ENCODE results near the gene IGSF21. TPM values are rescaled to one million over a fixed set of nuclear protein-coding genes. Genes with fewer than 3 reads are reported as not detected.

IGSF21 gene
- total and polyA plus RNA-seq, 2 experiments from 2014 or later: not detected

DNA sequence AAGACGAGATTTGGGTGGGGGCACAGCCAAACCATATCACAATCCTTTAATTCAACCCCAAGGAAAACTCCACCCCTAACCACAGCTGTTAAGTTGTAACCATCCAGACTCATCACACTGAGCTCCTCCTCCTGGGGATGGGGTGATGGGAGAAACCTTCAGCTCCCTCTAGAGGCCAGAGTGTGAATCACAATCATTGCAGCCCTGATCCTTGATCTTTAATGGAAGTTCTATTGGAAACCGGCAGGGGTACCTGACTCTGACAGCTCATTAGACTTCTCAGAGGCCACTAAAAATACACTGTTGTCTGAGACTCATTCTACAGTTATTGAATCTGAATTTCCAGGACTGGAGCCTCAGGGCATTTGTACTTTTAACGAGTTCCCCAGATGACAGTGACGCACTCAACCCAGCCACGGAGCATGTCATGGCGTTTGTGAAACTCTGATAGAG lies 127.2 kb downstream of the IGSF21 start:
- no peaks in the 10 kb centered on the region for H3K36me3 ChIP-seq (replicated peaks; ENCODE audit: insufficient read depth, low read depth)
- 66% methylated on average over 6 of the region's 6 CpGs for WGBS (ENCODE audit: low lambda C conversion rate, missing lambda C conversion rate)
- DNase-seq (ENCODE audit: low spot score): peak; percentile 64

DNA sequence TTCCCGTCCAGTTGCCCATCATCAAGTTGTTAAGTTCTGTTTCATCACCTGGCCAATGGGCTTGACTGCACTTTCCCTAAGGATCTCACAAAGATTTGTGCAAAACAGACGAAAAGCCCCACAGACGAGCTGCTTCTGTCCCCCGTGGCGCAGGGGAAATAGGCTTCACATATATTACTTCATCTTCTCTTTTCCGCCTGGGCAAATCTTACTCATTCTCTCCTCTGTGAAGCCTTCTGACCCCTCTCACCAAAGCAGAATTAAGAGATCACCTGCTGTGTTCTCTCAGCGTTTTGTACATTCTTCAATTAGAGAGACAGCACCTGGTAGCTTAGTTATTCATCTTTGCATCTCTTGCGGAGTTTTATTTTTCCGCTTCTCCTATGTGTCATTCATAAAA lies 129.8 kb downstream of the IGSF21 start:
- H2AFZ ChIP-seq: no peak overlapping the region
- no peak overlapping the region for H3K27ac ChIP-seq
- H3K4me1 ChIP-seq (ENCODE audit: insufficient read depth): no peaks in the 10 kb centered on the region
- no peak overlapping the region for H3K4me2 ChIP-seq
- H3K36me3 ChIP-seq (replicated peaks; ENCODE audit: insufficient read depth, low read depth): no peaks in the 10 kb centered on the region
- H4K20me1 ChIP-seq (ENCODE audit: insufficient read depth, poor library complexity, severe bottlenecking): no peaks in the 10 kb centered on the region
- 76% methylated on average over 9 of the region's 9 CpGs for WGBS (ENCODE audit: low lambda C conversion rate, missing lambda C conversion rate)
- peaks cover 16% of the 10 kb centered on the region for H3K27me3 ChIP-seq
- no peaks in the 10 kb centered on the region for H3K79me2 ChIP-seq
- H3K9me2 ChIP-seq (replicated peaks; ENCODE audit: insufficient read depth): no peaks in the 10 kb centered on the region
- no peaks in the 10 kb centered on the region for H3K9me3 ChIP-seq (ENCODE audit: low read depth)
- H3K4me3 ChIP-seq: no peak overlapping the region
- TF ChIP-seq EZH2 (IDR thresholded peaks at IDR 0.05; ENCODE audit: borderline replicate concordance) (no peak), EZH2phosphoT487 (IDR thresholded peaks at IDR 0.05; ENCODE audit: low read depth, severe bottlenecking, unreplicated experiment) (no peak)
- TF ChIP-seq, protein P1, sequence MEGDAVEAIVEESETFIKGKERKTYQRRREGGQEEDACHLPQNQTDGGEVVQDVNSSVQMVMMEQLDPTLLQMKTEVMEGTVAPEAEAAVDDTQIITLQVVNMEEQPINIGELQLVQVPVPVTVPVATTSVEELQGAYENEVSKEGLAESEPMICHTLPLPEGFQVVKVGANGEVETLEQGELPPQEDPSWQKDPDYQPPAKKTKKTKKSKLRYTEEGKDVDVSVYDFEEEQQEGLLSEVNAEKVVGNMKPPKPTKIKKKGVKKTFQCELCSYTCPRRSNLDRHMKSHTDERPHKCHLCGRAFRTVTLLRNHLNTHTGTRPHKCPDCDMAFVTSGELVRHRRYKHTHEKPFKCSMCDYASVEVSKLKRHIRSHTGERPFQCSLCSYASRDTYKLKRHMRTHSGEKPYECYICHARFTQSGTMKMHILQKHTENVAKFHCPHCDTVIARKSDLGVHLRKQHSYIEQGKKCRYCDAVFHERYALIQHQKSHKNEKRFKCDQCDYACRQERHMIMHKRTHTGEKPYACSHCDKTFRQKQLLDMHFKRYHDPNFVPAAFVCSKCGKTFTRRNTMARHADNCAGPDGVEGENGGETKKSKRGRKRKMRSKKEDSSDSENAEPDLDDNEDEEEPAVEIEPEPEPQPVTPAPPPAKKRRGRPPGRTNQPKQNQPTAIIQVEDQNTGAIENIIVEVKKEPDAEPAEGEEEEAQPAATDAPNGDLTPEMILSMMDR (IDR thresholded peaks at IDR 0.05; ENCODE audit: poor library complexity): no peak
- no peak for DNase-seq (ENCODE audit: low spot score)

More for the DNA sequence above, 127.2 kb downstream of the IGSF21 start:
- no peak for TF ChIP-seq EZH2phosphoT487 (IDR thresholded peaks at IDR 0.05; ENCODE audit: low read depth, severe bottlenecking, unreplicated experiment)
- TF ChIP-seq, protein P1 (IDR thresholded peaks at IDR 0.05; ENCODE audit: poor library complexity): peak; percentile 65
- Histone ChIP-seq H3K9me2 (replicated peaks; ENCODE audit: insufficient read depth) (no peaks in the 10 kb centered on the region), H3K4me2 (no peak overlapping the region), H4K20me1 (ENCODE audit: insufficient read depth, poor library complexity, severe bottlenecking) (no peaks in the 10 kb centered on the region), H3K79me2 (no peaks in the 10 kb centered on the region), H3K27ac (no peak overlapping the region), H3K9me3 (ENCODE audit: low read depth) (no peaks in the 10 kb centered on the region), H2AFZ (no peak overlapping the region), H3K27me3 (peaks cover 22% of the 10 kb centered on the region), H3K4me1 (ENCODE audit: insufficient read depth) (no peaks in the 10 kb centered on the region), H3K4me3 (no peak overlapping the region)

DNA sequence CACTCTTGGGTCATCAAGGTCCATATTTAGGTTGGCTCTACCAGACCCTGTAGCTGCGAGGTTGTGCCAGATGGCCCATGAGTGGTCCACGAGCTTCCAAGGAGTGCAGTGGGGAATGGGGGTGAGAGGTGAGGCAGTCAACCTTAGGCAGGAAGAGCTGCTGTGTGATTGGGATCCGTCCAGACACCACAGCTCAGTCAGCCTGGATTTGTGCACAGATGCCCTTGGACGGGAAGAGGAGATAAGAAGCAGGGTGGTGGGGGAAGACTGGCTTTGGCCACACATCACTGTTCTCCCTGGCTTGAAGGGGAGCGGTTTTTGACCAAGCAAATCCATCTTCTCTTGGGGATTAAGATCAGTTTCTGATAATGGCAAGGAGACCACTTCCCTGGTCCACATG lies 130.6 kb downstream of the IGSF21 start:
- no peaks in the 10 kb centered on the region for H3K4me1 ChIP-seq (ENCODE audit: insufficient read depth)
- peaks cover 16% of the 10 kb centered on the region for H3K27me3 ChIP-seq
- no peaks in the 10 kb centered on the region for H3K9me2 ChIP-seq (replicated peaks; ENCODE audit: insufficient read depth)
- no peak overlapping the region for H3K4me3 ChIP-seq
- H3K4me2 ChIP-seq: no peak overlapping the region
- TF ChIP-seq EZH2phosphoT487 (IDR thresholded peaks at IDR 0.05; ENCODE audit: low read depth, severe bottlenecking, unreplicated experiment) (no peak), EZH2 (IDR thresholded peaks at IDR 0.05; ENCODE audit: borderline replicate concordance) (no peak)
- TF ChIP-seq, protein P1 (IDR thresholded peaks at IDR 0.05; ENCODE audit: poor library complexity): no peak
- no peaks in the 10 kb centered on the region for H4K20me1 ChIP-seq (ENCODE audit: insufficient read depth, poor library complexity, severe bottlenecking)
- DNase-seq (ENCODE audit: low spot score): no peak
- H3K79me2 ChIP-seq: no peaks in the 10 kb centered on the region
- no peak overlapping the region for H2AFZ ChIP-seq
- no peaks in the 10 kb centered on the region for H3K36me3 ChIP-seq (replicated peaks; ENCODE audit: insufficient read depth, low read depth)
- H3K27ac ChIP-seq: no peak overlapping the region
- no peaks in the 10 kb centered on the region for H3K9me3 ChIP-seq (ENCODE audit: low read depth)
- 63% methylated on average over 4 of the region's 5 CpGs for WGBS (ENCODE audit: low lambda C conversion rate, missing lambda C conversion rate)

DNA sequence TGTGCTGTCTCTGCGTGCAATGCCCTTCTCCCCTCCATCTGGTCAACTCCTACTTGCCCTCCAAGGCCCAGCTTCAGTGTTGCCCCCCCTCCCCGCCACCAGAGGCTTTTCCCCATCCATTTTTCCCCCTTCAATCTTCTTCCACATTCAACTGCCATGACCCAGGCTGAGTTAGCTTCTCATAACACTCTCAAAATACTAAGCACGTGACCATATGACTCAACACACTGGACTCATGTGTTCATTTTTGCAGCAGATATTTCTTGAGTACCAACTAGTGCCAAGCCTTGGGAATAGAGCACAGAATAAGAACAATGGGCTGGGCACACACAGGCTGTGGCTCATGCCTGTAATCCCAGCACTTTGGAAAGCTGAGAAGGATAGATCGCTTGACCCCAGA lies 132.1 kb downstream of the IGSF21 start:
- H3K4me1 ChIP-seq (ENCODE audit: insufficient read depth): no peaks in the 10 kb centered on the region
- WGBS (ENCODE audit: low lambda C conversion rate, missing lambda C conversion rate): 87% methylated on average over 4 of the region's 4 CpGs

More for the DNA sequence above, 132.1 kb downstream of the IGSF21 start:
- Histone ChIP-seq H3K79me2 (no peaks in the 10 kb centered on the region), H3K27ac (no peak overlapping the region), H4K20me1 (ENCODE audit: insufficient read depth, poor library complexity, severe bottlenecking) (no peaks in the 10 kb centered on the region), H3K9me2 (replicated peaks; ENCODE audit: insufficient read depth) (no peaks in the 10 kb centered on the region), H3K9me3 (ENCODE audit: low read depth) (no peaks in the 10 kb centered on the region), H3K36me3 (replicated peaks; ENCODE audit: insufficient read depth, low read depth) (no peaks in the 10 kb centered on the region), H3K4me3 (no peak overlapping the region), H2AFZ (no peak overlapping the region), H3K4me2 (no peak overlapping the region), H3K27me3 (peaks cover 16% of the 10 kb centered on the region)
- no peak for DNase-seq (ENCODE audit: low spot score)
- no peak for TF ChIP-seq EZH2phosphoT487 (IDR thresholded peaks at IDR 0.05; ENCODE audit: low read depth, severe bottlenecking, unreplicated experiment)
- no peak for TF ChIP-seq EZH2 (IDR thresholded peaks at IDR 0.05; ENCODE audit: borderline replicate concordance)
- TF ChIP-seq, protein P1 (IDR thresholded peaks at IDR 0.05; ENCODE audit: poor library complexity): no peak
